Osteocyte (in vitro differentiated cells): Measurements from ENCODE around the gene FCHSD2. TPM values are rescaled to one million over a fixed set of nuclear protein-coding genes. Genes with fewer than 3 reads are reported as not detected.

Experiments used
- DNase-seq: peaks from one replicate; pipeline ENCODE4 v3.0.0; 2021; ENCODE audit warnings: mixed read lengths; ENCODE audit not compliant: unreplicated experiment; ENCODE audit errors: extremely low spot score
- H3K27ac Mint-ChIP-seq: one replicate; pipeline ENCODE4 v1.8.0; 2021; ENCODE audit warnings: mild to moderate bottlenecking, mixed read lengths; ENCODE audit not compliant: unreplicated experiment
- H3K27me3 Mint-ChIP-seq: one replicate; pipeline ENCODE4 v1.8.0; 2021; ENCODE audit warnings: mixed read lengths; ENCODE audit not compliant: unreplicated experiment
- H3K36me3 Mint-ChIP-seq: one replicate; pipeline ENCODE4 v1.8.0; 2021; ENCODE audit warnings: mixed read lengths; ENCODE audit not compliant: unreplicated experiment
- H3K4me1 Mint-ChIP-seq: one replicate; pipeline ENCODE4 v1.8.0; 2021; ENCODE audit warnings: mixed read lengths; ENCODE audit not compliant: unreplicated experiment
- H3K4me3 Mint-ChIP-seq: one replicate; pipeline ENCODE4 v1.8.0; 2021; ENCODE audit warnings: mild to moderate bottlenecking, moderate library complexity, mixed read lengths; ENCODE audit not compliant: unreplicated experiment
- H3K9me3 Mint-ChIP-seq: one replicate; pipeline ENCODE4 v1.8.0; 2021; ENCODE audit warnings: mixed read lengths; ENCODE audit not compliant: unreplicated experiment
- total RNA-seq: library from RNA; stranded (reverse); gene quantifications from 2 replicates; pipeline ENCODE4 v1.2.1, GENCODE V29; 2021
- TF ChIP-seq, protein P1 (sequence below): fragments of 200-600 bp; sonication (generic); IDR thresholded peaks from 2 replicates; pipeline ENCODE4 v1.5.0; 2021; ENCODE audit warnings: antibody characterized with exemption, mild to moderate bottlenecking, moderate library complexity

The FCHSD2 gene
- total RNA-seq, 1 donor from 2014 or later: 39.4 TPM

DNA sequence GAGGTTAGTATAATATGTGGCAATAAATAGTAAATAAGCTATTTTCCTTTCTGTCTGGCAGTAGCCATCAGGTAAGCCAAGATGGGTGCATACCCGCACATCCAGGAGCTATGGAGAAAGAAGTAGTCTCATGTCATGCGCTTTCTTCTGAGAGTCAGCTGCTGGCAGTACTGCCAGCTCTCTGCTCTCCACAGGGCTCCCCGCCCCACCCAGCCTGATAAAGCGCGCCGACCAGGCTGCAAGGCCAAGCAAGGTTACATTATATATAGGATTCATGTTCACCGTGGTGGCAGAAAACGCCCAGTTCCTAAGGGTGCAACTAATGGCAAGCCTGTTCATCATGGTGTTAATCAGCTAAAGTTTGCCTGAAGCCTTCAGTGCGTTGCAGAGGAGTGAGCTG, 201.7 kb downstream of the FCHSD2 start:
- Mint-ChIP-seq H3K36me3 (peaks cover 3% of the 10 kb centered on the region), H3K27me3 (no peaks in the 10 kb centered on the region), H3K4me1 (peaks cover 13% of the 10 kb centered on the region), H3K9me3 (no peaks in the 10 kb centered on the region), H3K4me3 (no peak overlapping the region), H3K27ac (no peak overlapping the region)
- DNase-seq: no peak
- TF ChIP-seq, protein P1, sequence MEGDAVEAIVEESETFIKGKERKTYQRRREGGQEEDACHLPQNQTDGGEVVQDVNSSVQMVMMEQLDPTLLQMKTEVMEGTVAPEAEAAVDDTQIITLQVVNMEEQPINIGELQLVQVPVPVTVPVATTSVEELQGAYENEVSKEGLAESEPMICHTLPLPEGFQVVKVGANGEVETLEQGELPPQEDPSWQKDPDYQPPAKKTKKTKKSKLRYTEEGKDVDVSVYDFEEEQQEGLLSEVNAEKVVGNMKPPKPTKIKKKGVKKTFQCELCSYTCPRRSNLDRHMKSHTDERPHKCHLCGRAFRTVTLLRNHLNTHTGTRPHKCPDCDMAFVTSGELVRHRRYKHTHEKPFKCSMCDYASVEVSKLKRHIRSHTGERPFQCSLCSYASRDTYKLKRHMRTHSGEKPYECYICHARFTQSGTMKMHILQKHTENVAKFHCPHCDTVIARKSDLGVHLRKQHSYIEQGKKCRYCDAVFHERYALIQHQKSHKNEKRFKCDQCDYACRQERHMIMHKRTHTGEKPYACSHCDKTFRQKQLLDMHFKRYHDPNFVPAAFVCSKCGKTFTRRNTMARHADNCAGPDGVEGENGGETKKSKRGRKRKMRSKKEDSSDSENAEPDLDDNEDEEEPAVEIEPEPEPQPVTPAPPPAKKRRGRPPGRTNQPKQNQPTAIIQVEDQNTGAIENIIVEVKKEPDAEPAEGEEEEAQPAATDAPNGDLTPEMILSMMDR: no peak

GRCh38 chr11:72939031-72939430, 203.1 kb downstream of the FCHSD2 start:
- Mint-ChIP-seq H3K9me3 (no peaks in the 10 kb centered on the region), H3K36me3 (peaks cover 3% of the 10 kb centered on the region), H3K27ac (peak overlapping the region; percentile 76), H3K4me3 (no peak overlapping the region), H3K4me1 (peaks cover 14% of the 10 kb centered on the region), H3K27me3 (no peaks in the 10 kb centered on the region)
- TF ChIP-seq, protein P1: no peak
- DNase-seq: no peak

DNA sequence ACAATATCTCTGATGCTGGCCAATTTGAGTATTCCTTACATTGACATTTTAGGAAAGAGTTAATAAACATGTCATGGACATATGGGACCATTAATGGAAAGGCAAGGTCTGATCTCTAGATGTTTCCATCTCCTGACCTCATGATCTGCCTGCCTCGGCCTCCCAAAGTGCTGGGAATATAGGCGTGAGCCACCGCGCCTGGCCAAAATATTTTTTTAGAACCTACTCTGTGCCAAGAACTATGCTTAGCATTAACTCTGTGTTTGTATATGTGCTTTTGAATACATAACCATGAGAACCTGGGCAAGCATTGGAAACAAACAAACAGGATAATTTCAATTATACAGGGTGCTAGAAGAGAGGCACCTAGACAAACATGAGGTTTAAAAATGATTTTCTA, 204.7 kb downstream of the FCHSD2 start:
- no peak overlapping the region for H3K4me3 Mint-ChIP-seq

DNA sequence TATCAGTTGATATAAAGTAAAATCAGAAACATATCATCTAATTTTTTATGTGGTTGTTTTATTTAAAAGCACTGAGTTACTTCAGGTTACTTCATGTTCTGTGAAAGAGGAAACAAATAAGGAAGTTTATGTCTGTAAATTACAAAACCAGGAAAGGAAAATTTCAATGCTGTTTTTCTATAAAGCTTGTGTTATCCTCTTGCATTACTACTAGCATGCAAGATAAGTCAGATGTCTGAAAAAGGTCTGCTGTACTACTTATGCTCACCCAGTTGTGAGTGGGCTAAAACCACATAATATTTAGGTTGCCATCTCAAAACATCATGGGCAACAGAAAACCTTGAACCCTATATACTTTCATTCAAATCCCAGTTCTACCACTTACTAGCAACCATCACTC, 206.4 kb downstream of the FCHSD2 start:
- no peak overlapping the region for H3K4me3 Mint-ChIP-seq
- H3K4me1 Mint-ChIP-seq: peaks cover 12% of the 10 kb centered on the region

More for the DNA sequence above, 204.7 kb downstream of the FCHSD2 start:
- no peak for DNase-seq
- Mint-ChIP-seq H3K27ac (no peak overlapping the region), H3K36me3 (peaks cover 3% of the 10 kb centered on the region), H3K9me3 (no peaks in the 10 kb centered on the region), H3K4me1 (peaks cover 12% of the 10 kb centered on the region), H3K27me3 (no peaks in the 10 kb centered on the region)
- TF ChIP-seq, protein P1: no peak

DNA sequence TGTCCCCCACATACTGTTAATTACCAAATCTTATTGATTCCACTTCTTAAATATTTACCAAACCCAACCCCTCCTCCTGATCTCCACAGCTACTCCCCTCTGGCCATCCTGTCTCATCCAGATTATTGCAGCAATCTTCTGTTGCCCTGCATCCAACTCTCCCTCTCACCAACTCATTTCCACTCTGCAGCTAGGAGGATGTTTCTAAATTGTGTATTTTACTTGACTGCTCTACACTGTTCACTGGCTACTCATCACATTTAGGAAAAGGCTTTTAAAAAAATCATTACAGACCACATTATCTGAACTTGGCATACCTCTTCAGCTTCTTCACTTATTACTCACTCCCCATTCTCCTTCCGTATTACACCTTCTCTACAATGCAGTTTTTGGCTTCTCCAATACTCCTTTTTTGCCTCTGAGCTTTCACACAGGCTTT, 210.0 kb downstream of the FCHSD2 start:
- Mint-ChIP-seq H3K36me3 (no peaks in the 10 kb centered on the region), H3K4me1 (peaks cover 11% of the 10 kb centered on the region), H3K27ac (no peak overlapping the region), H3K4me3 (no peak overlapping the region), H3K27me3 (no peaks in the 10 kb centered on the region), H3K9me3 (no peaks in the 10 kb centered on the region)
- no peak for DNase-seq
- TF ChIP-seq, protein P1: no peak

More for the DNA sequence above, 206.4 kb downstream of the FCHSD2 start:
- no peaks in the 10 kb centered on the region for H3K9me3 Mint-ChIP-seq
- no peak overlapping the region for H3K27ac Mint-ChIP-seq
- TF ChIP-seq, protein P1: no peak
- DNase-seq: no peak
- H3K27me3 Mint-ChIP-seq: no peaks in the 10 kb centered on the region
- H3K36me3 Mint-ChIP-seq: no peaks in the 10 kb centered on the region
